ENCODE data around the gene ANXA11.
"Not testable (repeated sequence)": the region's sequence is repeated elsewhere in the genome, so short reads cannot be mapped to it uniquely, and the experiment has no call there.

ANXA11 gene

GRCh38 chr10:80207768-80208370 is 2.5 kb upstream of the ANXA11 start:
- DNase-seq = no peak

GRCh38 chr10:80206277-80206655 is 929 bp upstream of the ANXA11 start:
- DNase-seq = no peak

GRCh38 chr10:80204677-80205476 is 460 bp downstream of the ANXA11 start:
- peak; percentile 58 for DNase-seq

GRCh38 chr10:80203835-80204676 is 1.3 kb downstream of the ANXA11 start:
- no peak for DNase-seq

GRCh38 chr10:80202934-80203834 is 2.2 kb downstream of the ANXA11 start:
- no peak for DNase-seq

- not testable (repeated sequence) for DNase-seq
Observed at GRCh38 chr10:80202530-80202929, 2.8 kb downstream of the ANXA11 start.

GRCh38 chr10:80201608-80202141 is 3.7 kb downstream of the ANXA11 start:
- no peak for DNase-seq

GRCh38 chr10:80200687-80201086 is 4.7 kb downstream of the ANXA11 start:
- DNase-seq = no peak

- DNase-seq = no peak
Observed at GRCh38 chr10:80200259-80200658, 5.1 kb downstream of the ANXA11 start.

- DNase-seq = no peak
Observed at GRCh38 chr10:80199828-80200227, 5.5 kb downstream of the ANXA11 start.

- no peak for DNase-seq
Observed at GRCh38 chr10:80197972-80198916, 7.1 kb downstream of the ANXA11 start.

- DNase-seq = no peak
Observed at GRCh38 chr10:80196950-80197315, 8.4 kb downstream of the ANXA11 start.

GRCh38 chr10:80196270-80196949 is 8.9 kb downstream of the ANXA11 start:
- peak; percentile 39 for DNase-seq

GRCh38 chr10:80195046-80195574 is 10.2 kb downstream of the ANXA11 start:
- no peak for DNase-seq

- no peak for DNase-seq
Observed at GRCh38 chr10:80194373-80195045, 10.8 kb downstream of the ANXA11 start.

GRCh38 chr10:80192553-80192952 is 12.8 kb downstream of the ANXA11 start:
- DNase-seq = no peak

GRCh38 chr10:80191589-80192270 is 13.6 kb downstream of the ANXA11 start:
- DNase-seq = no peak

- DNase-seq = no peak
Observed at GRCh38 chr10:80188713-80189112, 16.6 kb downstream of the ANXA11 start.
